Measurements from ENCODE around the gene TMEM169. TPM values are rescaled to one million over a fixed set of nuclear protein-coding genes. Genes with fewer than 3 reads are reported as not detected.
"Not testable (repeated sequence)": the region's sequence is repeated elsewhere in the genome, so short reads cannot be mapped to it uniquely, and the experiment has no call there.

TMEM169 gene
- total and polyA plus RNA-seq, 9 of the 15 experiments (the other 6 are each of a cell fraction or from before 2014, with no cell fraction given): 0.01 to 0.09 (median 0.04) TPM; not detected in 5

GRCh38 chr2:216134958-216135541, 53.3 kb downstream of the TMEM169 start:
- ChIA-PET CTCF (ENCODE audit: low intra/inter-chr PET ratio) (no interaction called here), POLR2A (no interaction called here)
- H3K4me2 ChIP-seq (ENCODE audit: insufficient read depth, low read length): no peak overlapping the region
- ATAC-seq (no peak), DNase-seq (ENCODE audit: extremely low read depth in 1 of 4, low spot score in 3 of 4) (no peak), FAIRE-seq (no peak)
- no peak overlapping the region for H3K4me3 ChIP-seq
- in situ Hi-C loops (cut with MboI) (no loop called here), intact Hi-C loops (cut with micrococcal nuclease) (no loop called here)
- no peak overlapping the region for H2AFZ ChIP-seq (ENCODE audit: low read depth, low read length)
- WGBS (ENCODE audit: insufficient coverage, low coverage, missing lambda C conversion rate): 85% methylated on average over 4 of the region's 4 CpGs
- H3K27me3 ChIP-seq (ENCODE audit: control insufficient read depth in 2 of 2, insufficient read depth in 2 of 2, low read length in 2 of 2): no peaks in the 10 kb centered on the region
- no peak overlapping the region for H3K9ac ChIP-seq (ENCODE audit: insufficient read depth in 1 of 2, low read depth in 2 of 2, low read length in 2 of 2)
- H3K79me2 ChIP-seq (ENCODE audit: control insufficient read depth, insufficient read depth, low read length): no peaks in the 10 kb centered on the region; the same call in 1 of the 3 replicates
- 0 out of 2 replicates have a peak, but pooled peaks cover 4% of the 10 kb centered on the region for H4K20me1 ChIP-seq (replicated peaks; ENCODE audit: control insufficient read depth, insufficient read depth, low read length)
- no peaks in the 10 kb centered on the region for H3K9me3 ChIP-seq (replicated peaks; ENCODE audit: control insufficient read depth, insufficient read depth, low read depth, low read length)
- no TSS peak for BruUV-seq (replicated peaks)
- H3K4me1 ChIP-seq (replicated peaks in 1 of 2; ENCODE audit: control insufficient read depth in 2 of 2, insufficient read depth in 2 of 2, low read length in 2 of 2): no peaks in the 10 kb centered on the region
- H3K27ac ChIP-seq (ENCODE audit: extremely low read depth, low read depth, low read length): no peak overlapping the region
- H3K36me3 ChIP-seq (ENCODE audit: control insufficient read depth, insufficient read depth, low read length): peaks cover 93% of the 10 kb centered on the region
- no peaks in the 10 kb centered on the region for H3K9me1 ChIP-seq (ENCODE audit: control insufficient read depth, insufficient read depth, low read length)
- TF ChIP-seq ATF7 (IDR thresholded peaks at IDR 0.05): no peak
- TF ChIP-seq SMARCB1 (IDR thresholded peaks at IDR 0.05; ENCODE audit: insufficient read length, low read depth): no peak
- peak; percentile 37; the same call in 1 of the 2 replicates for TF ChIP-seq SUPT5H (IDR thresholded peaks at IDR 0.05)
- no peak for TF ChIP-seq PRMT5 (CRISPR knock-in tag; IDR thresholded peaks at IDR 0.05)

DNA sequence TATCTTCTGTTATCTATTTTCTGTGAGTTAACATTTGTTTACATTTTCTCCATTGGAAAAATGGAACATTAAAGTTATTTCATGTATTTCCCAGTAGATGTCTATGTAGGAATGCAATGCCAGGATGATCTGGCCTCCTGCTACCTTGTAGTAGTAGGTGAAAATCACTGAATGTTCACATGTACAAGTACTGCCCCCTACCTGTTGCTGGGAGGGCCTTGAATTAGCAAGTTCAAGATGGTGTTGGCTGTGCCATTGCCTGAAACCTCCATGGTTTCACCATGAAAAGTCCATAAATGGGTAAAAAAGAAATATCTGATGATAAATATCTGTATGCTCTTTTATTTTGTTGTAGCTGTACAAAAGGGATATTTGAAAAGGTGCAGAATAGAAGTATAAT, 58.2 kb downstream of the TMEM169 start:
- H4K20me1 ChIP-seq (replicated peaks; ENCODE audit: control insufficient read depth, insufficient read depth, low read length): no peaks in the 10 kb centered on the region
- DNase-seq (ENCODE audit: extremely low read depth in 1 of 4, low spot score in 3 of 4) (peak; percentile 13 to 29 (median 26)), ATAC-seq (peak; percentile 75; the same call in 2 of the 3 replicates), FAIRE-seq (peak; percentile 23)
- no peak overlapping the region for H3K4me3 ChIP-seq
- H3K27ac ChIP-seq (ENCODE audit: extremely low read depth, low read depth, low read length): no peak overlapping the region
- ChIA-PET POLR2A (no interaction called here), CTCF (ENCODE audit: low intra/inter-chr PET ratio) (no interaction called here)
- no TSS peak for BruUV-seq (replicated peaks)
- in situ Hi-C loops (cut with MboI): no loop called here
- H3K9me1 ChIP-seq (ENCODE audit: control insufficient read depth, insufficient read depth, low read length): no peaks in the 10 kb centered on the region
- intact Hi-C loops (cut with micrococcal nuclease): loop anchor here (1.0 kb wide), 1 partner anchor 76 kb away; no protein-coding TSS in a partner anchor
- no peaks in the 10 kb centered on the region; the same call in 2 of the 3 replicates for H3K79me2 ChIP-seq (ENCODE audit: control insufficient read depth, insufficient read depth, low read length)
- H3K4me2 ChIP-seq (ENCODE audit: insufficient read depth, low read length): no peak overlapping the region
- no peaks in the 10 kb centered on the region for H3K4me1 ChIP-seq (replicated peaks in 1 of 2; ENCODE audit: control insufficient read depth in 2 of 2, insufficient read depth in 2 of 2, low read length in 2 of 2)
- H3K36me3 ChIP-seq (ENCODE audit: control insufficient read depth, insufficient read depth, low read length): peaks cover 93% of the 10 kb centered on the region
- H2AFZ ChIP-seq (ENCODE audit: low read depth, low read length): no peak overlapping the region
- H3K9ac ChIP-seq (ENCODE audit: insufficient read depth in 1 of 2, low read depth in 2 of 2, low read length in 2 of 2): no peak overlapping the region
- no peaks in the 10 kb centered on the region for H3K9me3 ChIP-seq (replicated peaks; ENCODE audit: control insufficient read depth, insufficient read depth, low read depth, low read length)
- peak in 1 of 2 experiments; percentile 27; a peak in 1 of 4 replicates for TF ChIP-seq RAD21 (CRISPR knock-in tag; conservative IDR thresholded peaks at IDR 0.05 in 1 of 2, IDR thresholded peaks at IDR 0.05 in 1 of 2)
- TF ChIP-seq, protein P1, sequence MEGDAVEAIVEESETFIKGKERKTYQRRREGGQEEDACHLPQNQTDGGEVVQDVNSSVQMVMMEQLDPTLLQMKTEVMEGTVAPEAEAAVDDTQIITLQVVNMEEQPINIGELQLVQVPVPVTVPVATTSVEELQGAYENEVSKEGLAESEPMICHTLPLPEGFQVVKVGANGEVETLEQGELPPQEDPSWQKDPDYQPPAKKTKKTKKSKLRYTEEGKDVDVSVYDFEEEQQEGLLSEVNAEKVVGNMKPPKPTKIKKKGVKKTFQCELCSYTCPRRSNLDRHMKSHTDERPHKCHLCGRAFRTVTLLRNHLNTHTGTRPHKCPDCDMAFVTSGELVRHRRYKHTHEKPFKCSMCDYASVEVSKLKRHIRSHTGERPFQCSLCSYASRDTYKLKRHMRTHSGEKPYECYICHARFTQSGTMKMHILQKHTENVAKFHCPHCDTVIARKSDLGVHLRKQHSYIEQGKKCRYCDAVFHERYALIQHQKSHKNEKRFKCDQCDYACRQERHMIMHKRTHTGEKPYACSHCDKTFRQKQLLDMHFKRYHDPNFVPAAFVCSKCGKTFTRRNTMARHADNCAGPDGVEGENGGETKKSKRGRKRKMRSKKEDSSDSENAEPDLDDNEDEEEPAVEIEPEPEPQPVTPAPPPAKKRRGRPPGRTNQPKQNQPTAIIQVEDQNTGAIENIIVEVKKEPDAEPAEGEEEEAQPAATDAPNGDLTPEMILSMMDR (IDR thresholded peaks at IDR 0.05 in 2 of 3, conservative IDR thresholded peaks at IDR 0.05 in 1 of 3; ENCODE audit: insufficient read depth in 2 of 3, low read depth in 1 of 3, low read length in 3 of 3): peak; percentile 24 to 39 (median 29); a peak in 2 of 6 replicates
- no peak for TF ChIP-seq CBX3 (IDR thresholded peaks at IDR 0.05; ENCODE audit: borderline replicate concordance in 1 of 2, low read length in 2 of 2)
- H3K27me3 ChIP-seq (ENCODE audit: control insufficient read depth in 2 of 2, insufficient read depth in 2 of 2, low read length in 2 of 2): no peaks in the 10 kb centered on the region

DNA sequence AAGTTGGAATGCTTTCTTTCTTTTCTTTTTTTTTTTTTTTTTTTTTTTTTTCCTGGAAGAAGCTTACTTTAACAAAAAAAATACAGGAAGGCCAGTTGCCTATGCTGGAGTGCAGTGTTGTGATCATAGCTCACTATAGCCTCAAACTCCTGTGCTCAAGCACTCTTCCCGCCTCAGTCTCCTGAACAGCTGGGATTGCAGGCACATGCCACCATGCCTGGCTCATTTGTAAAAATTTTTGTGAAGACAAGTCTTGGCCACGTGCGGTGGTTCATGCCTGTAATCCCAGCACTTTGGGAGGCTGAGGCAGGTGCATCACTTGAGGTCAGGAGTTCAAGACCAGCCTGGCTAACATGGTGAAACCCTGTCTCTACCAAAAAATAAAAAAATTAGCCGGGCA, 59.8 kb downstream of the TMEM169 start:
- H3K9ac ChIP-seq (ENCODE audit: insufficient read depth in 1 of 2, low read depth in 2 of 2, low read length in 2 of 2); ATAC-seq; H3K79me2 ChIP-seq (ENCODE audit: control insufficient read depth, insufficient read depth, low read length); BruUV-seq (replicated peaks); H3K27me3 ChIP-seq (ENCODE audit: control insufficient read depth in 2 of 2, insufficient read depth in 2 of 2, low read length in 2 of 2); H3K4me3 ChIP-seq; H3K9me1 ChIP-seq (ENCODE audit: control insufficient read depth, insufficient read depth, low read length); H3K4me1 ChIP-seq (replicated peaks in 1 of 2; ENCODE audit: control insufficient read depth in 2 of 2, insufficient read depth in 2 of 2, low read length in 2 of 2); H3K9me3 ChIP-seq (replicated peaks; ENCODE audit: control insufficient read depth, insufficient read depth, low read depth, low read length); H2AFZ ChIP-seq (ENCODE audit: low read depth, low read length); intact Hi-C loops (cut with micrococcal nuclease); in situ Hi-C loops (cut with MboI); H3K4me2 ChIP-seq (ENCODE audit: insufficient read depth, low read length); DNase-seq (ENCODE audit: extremely low read depth in 1 of 4, low spot score in 3 of 4); CTCF ChIA-PET (ENCODE audit: low intra/inter-chr PET ratio); FAIRE-seq; H3K27ac ChIP-seq (ENCODE audit: extremely low read depth, low read depth, low read length); H4K20me1 ChIP-seq (replicated peaks; ENCODE audit: control insufficient read depth, insufficient read depth, low read length): not testable (repeated sequence)
- WGBS (ENCODE audit: insufficient coverage, low coverage, missing lambda C conversion rate): 90% methylated on average over 2 of the region's 4 CpGs
- POLR2A ChIA-PET: interaction anchor here (1.1 kb wide), 1 partner anchor 8 kb away, joined by 3 read pairs; no protein-coding TSS in a partner anchor
- H3K36me3 ChIP-seq (ENCODE audit: control insufficient read depth, insufficient read depth, low read length): peaks cover 95% of the 10 kb centered on the region

Data from K562 (cell line).